ENCODE results near the gene TMEM184B.
A peak's percentile ranks its signal among the peaks of the same experiment; 100 is the strongest.

The TMEM184B gene

DNA sequence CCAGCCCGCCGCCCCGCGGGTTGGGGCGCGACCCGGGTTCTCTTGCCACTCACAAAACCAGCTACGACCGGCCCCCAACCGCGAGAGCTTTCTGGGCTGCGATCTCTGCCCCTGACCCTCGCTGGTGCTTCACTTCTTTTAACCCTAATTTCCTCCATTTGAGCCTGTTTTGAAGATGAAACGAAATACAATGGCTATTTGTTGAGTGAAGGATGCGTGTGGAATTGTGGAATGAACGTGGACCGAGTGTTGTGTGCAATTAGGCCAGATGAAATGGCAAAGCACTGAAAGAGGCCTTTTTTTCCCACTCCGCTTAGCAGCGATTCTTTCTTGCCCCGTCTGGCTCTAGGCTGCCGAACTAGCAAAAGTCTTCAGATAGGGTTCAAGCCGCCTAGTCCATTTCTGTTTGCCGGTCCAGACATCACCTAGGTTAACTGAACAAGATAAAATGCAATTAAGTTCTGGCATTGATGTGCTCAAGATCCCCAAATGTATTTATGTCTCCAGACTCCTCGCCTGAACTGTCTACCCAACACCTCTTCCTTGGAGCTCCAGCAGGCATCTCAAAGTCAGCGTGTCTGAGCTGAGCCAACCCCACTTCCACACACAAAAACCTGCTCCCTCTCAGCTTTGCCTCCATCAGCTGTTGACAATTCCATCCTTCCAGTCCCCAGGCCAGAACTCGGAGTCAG lies 471 bp upstream of the TMEM184B start:
- Histone ChIP-seq H3K27me3 (ENCODE audit: control insufficient read depth, low read length) (peaks cover 7% of the 10 kb centered on the region), H3K4me3 (ENCODE audit: low read length) (peak overlapping the region; percentile 94), H3K4me1 (ENCODE audit: control insufficient read depth, low read length) (peaks cover 25% of the 10 kb centered on the region), H3K36me3 (ENCODE audit: control insufficient read depth, low read length) (no peaks in the 10 kb centered on the region), H3F3A (ENCODE audit: control insufficient read depth, insufficient read depth) (no peaks in the 10 kb centered on the region), H3K9me2 (replicated peaks; ENCODE audit: control insufficient read depth, low read length) (no peaks in the 10 kb centered on the region), H3K9me3 (ENCODE audit: control insufficient read depth, insufficient read depth, low read length) (no peaks in the 10 kb centered on the region), H3K4me2 (ENCODE audit: low read length) (peak overlapping the region; percentile 79), H3K27ac (ENCODE audit: low read depth, low read length) (no peak overlapping the region), H4K20me1 (ENCODE audit: control insufficient read depth, insufficient read depth, low read depth, low read length) (peaks cover 6% of the 10 kb centered on the region; the same call in 1 of the 2 replicates), H3K79me2 (ENCODE audit: control insufficient read depth, low read length) (peaks cover 12% of the 10 kb centered on the region)
- TF ChIP-seq EZH2phosphoT487 (IDR thresholded peaks at IDR 0.05; ENCODE audit: borderline replicate concordance, low read length) (no peak), CTCF (IDR thresholded peaks at IDR 0.05; ENCODE audit: low read depth, low read length, poor library complexity, severe bottlenecking) (no peak)

GRCh38 chr22:38271927-38272372 lies 860 bp downstream of the TMEM184B start:
- Histone ChIP-seq H3K4me1 (ENCODE audit: control insufficient read depth, low read length) (peaks cover 28% of the 10 kb centered on the region), H3K79me2 (ENCODE audit: control insufficient read depth, low read length) (peaks cover 12% of the 10 kb centered on the region), H3K9me2 (replicated peaks; ENCODE audit: control insufficient read depth, low read length) (no peaks in the 10 kb centered on the region), H3K36me3 (ENCODE audit: control insufficient read depth, low read length) (no peaks in the 10 kb centered on the region), H4K20me1 (ENCODE audit: control insufficient read depth, insufficient read depth, low read depth, low read length) (peaks cover 6% of the 10 kb centered on the region; the same call in 1 of the 2 replicates), H3K27ac (ENCODE audit: low read depth, low read length) (no peak overlapping the region), H3K4me2 (ENCODE audit: low read length) (peak overlapping the region; percentile 79), H3F3A (ENCODE audit: control insufficient read depth, insufficient read depth) (no peaks in the 10 kb centered on the region), H3K9me3 (ENCODE audit: control insufficient read depth, insufficient read depth, low read length) (no peaks in the 10 kb centered on the region), H3K27me3 (ENCODE audit: control insufficient read depth, low read length) (peaks cover 7% of the 10 kb centered on the region), H3K4me3 (ENCODE audit: low read length) (peak overlapping the region; percentile 94)
- TF ChIP-seq CTCF (IDR thresholded peaks at IDR 0.05; ENCODE audit: low read depth, low read length, poor library complexity, severe bottlenecking) = no peak
- no peak for TF ChIP-seq EZH2phosphoT487 (IDR thresholded peaks at IDR 0.05; ENCODE audit: borderline replicate concordance, low read length)

DNA sequence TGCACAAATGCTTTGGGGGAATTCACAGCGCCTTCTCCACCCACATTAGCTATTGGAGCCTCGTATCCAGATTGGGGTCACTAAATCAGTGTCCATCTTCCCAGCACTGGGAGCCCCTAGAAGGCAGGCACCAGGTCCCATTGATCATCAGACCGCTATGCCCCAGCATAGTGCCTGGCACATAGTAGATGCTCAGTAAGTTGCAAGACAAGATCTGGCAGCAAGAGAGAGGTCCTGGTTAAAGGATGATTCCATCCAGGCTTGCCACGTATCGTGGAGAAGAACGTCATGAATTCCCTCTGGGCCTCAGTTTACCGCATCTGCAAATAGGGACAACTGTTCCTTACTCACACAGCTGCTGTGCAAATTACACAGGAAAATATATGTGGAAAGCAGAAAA lies 1.7 kb downstream of the TMEM184B start:
- H3K79me2 ChIP-seq (ENCODE audit: control insufficient read depth, low read length) = peaks cover 12% of the 10 kb centered on the region

More for the DNA sequence above, 1.7 kb downstream of the TMEM184B start:
- Histone ChIP-seq H3K4me2 (ENCODE audit: low read length) (no peak overlapping the region), H3K9me2 (replicated peaks; ENCODE audit: control insufficient read depth, low read length) (no peaks in the 10 kb centered on the region), H3K36me3 (ENCODE audit: control insufficient read depth, low read length) (no peaks in the 10 kb centered on the region), H3K4me3 (ENCODE audit: low read length) (no peak overlapping the region), H3K27me3 (ENCODE audit: control insufficient read depth, low read length) (peaks cover 7% of the 10 kb centered on the region), H3F3A (ENCODE audit: control insufficient read depth, insufficient read depth) (no peaks in the 10 kb centered on the region), H4K20me1 (ENCODE audit: control insufficient read depth, insufficient read depth, low read depth, low read length) (peaks cover 9% of the 10 kb centered on the region; the same call in 1 of the 2 replicates), H3K27ac (ENCODE audit: low read depth, low read length) (no peak overlapping the region), H3K9me3 (ENCODE audit: control insufficient read depth, insufficient read depth, low read length) (no peaks in the 10 kb centered on the region), H3K4me1 (ENCODE audit: control insufficient read depth, low read length) (peaks cover 24% of the 10 kb centered on the region)
- no peak for TF ChIP-seq CTCF (IDR thresholded peaks at IDR 0.05; ENCODE audit: low read depth, low read length, poor library complexity, severe bottlenecking)
- TF ChIP-seq EZH2phosphoT487 (IDR thresholded peaks at IDR 0.05; ENCODE audit: borderline replicate concordance, low read length) = no peak
